SK-N-SH treated with all-trans-retinoic acid at 6 μM for 48 hours (cell line): ENCODE results near the gene TMEM238L.

ENCODE experiments used
- ATAC-seq: fragments of 200-7000 bp; cut with Tn5 transposase; 3 replicates; pipeline ENCODE4 v1.9.1; 2020; ENCODE audit warnings: mild to moderate bottlenecking, moderate library complexity
- ARNTL ChIP-seq: fragments of 450-650 bp; formaldehyde crosslinking; IDR thresholded peaks from 2 replicates; pipeline ENCODE4 v1.5.0; 2020; ENCODE audit warnings: low read depth, mild to moderate bottlenecking, moderate library complexity, borderline replicate concordance
- CREB5 ChIP-seq: fragments of 250-450 bp; sonication (Bioruptor Pico); IDR thresholded peaks from 2 replicates; pipeline ENCODE4 v1.5.1; 2020; ENCODE audit warnings: low read depth, mild to moderate bottlenecking, moderate library complexity
- CSDC2 ChIP-seq: fragments of 250-450 bp; sonication (Bioruptor Pico); IDR thresholded peaks from 2 replicates; pipeline ENCODE4 v1.5.0; 2020; ENCODE audit warnings: mild to moderate bottlenecking, moderate library complexity
- GLIS3 ChIP-seq: fragments of 250-450 bp; sonication (Bioruptor Pico); IDR thresholded peaks from 2 replicates; pipeline ENCODE4 v1.5.0; 2020; ENCODE audit warnings: mild to moderate bottlenecking, moderate library complexity
- ISL1 ChIP-seq: fragments of 250-450 bp; sonication (Bioruptor Pico); IDR thresholded peaks from 2 replicates; pipeline ENCODE4 v2.1.2; 2022; ENCODE audit warnings: mild to moderate bottlenecking, moderate library complexity
- OSR1 ChIP-seq: fragments of 250-450 bp; sonication (Bioruptor Pico); IDR thresholded peaks from 2 replicates; pipeline ENCODE4 v1.8.0; 2022; ENCODE audit warnings: moderate library complexity, mild to moderate bottlenecking, inconsistent platforms
- PATZ1 ChIP-seq: fragments of 250-450 bp; sonication (Bioruptor Pico); IDR thresholded peaks from 2 replicates; pipeline ENCODE4 v1.8.0; 2020; ENCODE audit warnings: mild to moderate bottlenecking, moderate library complexity, borderline replicate concordance
- POU6F1 ChIP-seq: fragments of 250-450 bp; sonication (Bioruptor Pico); IDR thresholded peaks from 2 replicates; pipeline ENCODE4 v1.8.0; 2021; ENCODE audit warnings: low read depth, mild to moderate bottlenecking, moderate library complexity, borderline replicate concordance
- PPARA ChIP-seq: fragments of 250-450 bp; sonication (Bioruptor Pico); IDR thresholded peaks from 2 replicates; pipeline ENCODE4 v1.5.0; 2020; ENCODE audit warnings: mild to moderate bottlenecking, borderline replicate concordance
- RARB ChIP-seq: fragments of 250-450 bp; sonication (Bioruptor Pico); IDR thresholded peaks from 2 replicates; pipeline ENCODE4 v1.8.0; 2021; ENCODE audit warnings: mild to moderate bottlenecking, moderate library complexity
- SNAI2 ChIP-seq: fragments of 250-450 bp; sonication (Bioruptor Pico); IDR thresholded peaks from 2 replicates; pipeline ENCODE4 v1.5.0; 2020; ENCODE audit warnings: mild to moderate bottlenecking, moderate library complexity
- TOX ChIP-seq: fragments of 250-450 bp; sonication (Bioruptor Pico); IDR thresholded peaks from 2 replicates; pipeline ENCODE4 v1.8.0; 2021; ENCODE audit warnings: mild to moderate bottlenecking, moderate library complexity, borderline replicate concordance
- TSHZ2 ChIP-seq: fragments of 250-450 bp; sonication (Bioruptor Pico); IDR thresholded peaks from 2 replicates; pipeline ENCODE4 v1.5.0; 2020; ENCODE audit warnings: mild to moderate bottlenecking, moderate library complexity
- ZFP3 ChIP-seq: fragments of 250-450 bp; sonication (Bioruptor Pico); IDR thresholded peaks from 2 replicates; pipeline ENCODE4 v1.5.0; 2020; ENCODE audit warnings: mild to moderate bottlenecking, moderate library complexity
- ZFP30 ChIP-seq: fragments of 450-650 bp; formaldehyde crosslinking; IDR thresholded peaks from 2 replicates; pipeline ENCODE4 v1.5.0; 2022; ENCODE audit warnings: mild to moderate bottlenecking, moderate library complexity
- ZNF565 ChIP-seq: fragments of 450-650 bp; formaldehyde crosslinking; conservative IDR thresholded peaks from 2 replicates; pipeline ENCODE4 v1.5.0; 2020; ENCODE audit warnings: low read depth, mild to moderate bottlenecking, moderate library complexity

TMEM238L gene

GRCh38 chr17:10793256-10793655 is 10.6 kb downstream of the TMEM238L start:
- ATAC-seq = no peak
- TF ChIP-seq CREB5 (no peak), PATZ1 (CRISPR knock-in tag) (no peak), GLIS3 (CRISPR knock-in tag) (no peak), ZFP30 (no peak), SNAI2 (CRISPR knock-in tag) (no peak), ARNTL (CRISPR knock-in tag) (no peak), ISL1 (CRISPR knock-in tag) (no peak)

- TF ChIP-seq CREB5 (no peak), ZFP3 (no peak), ARNTL (CRISPR knock-in tag) (no peak), RARB (CRISPR knock-in tag) (no peak)
- no peak for ATAC-seq
These were observed 11.7 kb downstream of the TMEM238L start for GRCh38 chr17:10792151-10792550.

- no peak for ATAC-seq
These were observed 13.2 kb downstream of the TMEM238L start for GRCh38 chr17:10790491-10791401.

More at GRCh38 chr17:10790491-10791401, 13.2 kb downstream of the TMEM238L start:
- TF ChIP-seq PPARA (CRISPR knock-in tag) (no peak), ZNF565 (CRISPR knock-in tag) (no peak), TOX (CRISPR knock-in tag) (no peak), CSDC2 (no peak), GLIS3 (CRISPR knock-in tag) (no peak), SNAI2 (CRISPR knock-in tag) (no peak), TSHZ2 (CRISPR knock-in tag) (no peak), OSR1 (CRISPR knock-in tag) (no peak), POU6F1 (CRISPR knock-in tag) (no peak)
